ENCODE measurements around the gene EXTL1. TPM values are rescaled to one million over a fixed set of nuclear protein-coding genes. Genes with fewer than 3 reads are reported as not detected.

Gene EXTL1
- total RNA-seq, 1 experiment from 2014 or later, result 0.15 TPM

GRCh38 chr1:26066160-26066559, 44.6 kb downstream of the EXTL1 start:
- no TSS peak for BruUV-seq (replicated peaks)
- RAD21 ChIA-PET (ENCODE audit: low non-redundant PET in 1 of 2, low total read pairs in 2 of 2, uncharacterized antibody in 2 of 2, unreplicated experiment in 2 of 2), result no interaction called here
- ATAC-seq (no peak), DNase-seq (ENCODE audit: low read depth, low spot score) (no peak)
- POLR2A ChIA-PET, result no interaction called here
- intact Hi-C loops (cut with micrococcal nuclease), result no loop called here
- no peaks in the 10 kb centered on the region; the same call in 1 of the 2 replicates for H3K27me3 ChIP-seq (ENCODE audit: insufficient read depth, low read length)
- H3K9me2 ChIP-seq (ENCODE audit: insufficient read depth), result no peaks in the 10 kb centered on the region
- H3K79me2 ChIP-seq (ENCODE audit: insufficient read depth, low read length), result no peaks in the 10 kb centered on the region
- no peak overlapping the region for H3K4me2 ChIP-seq (ENCODE audit: low read length)
- H3K27ac ChIP-seq (ENCODE audit: low read depth, low read length), result no peak overlapping the region
- no peak overlapping the region for H2AFZ ChIP-seq (ENCODE audit: low read depth, low read length, poor library complexity, severe bottlenecking)
- no peak for TF ChIP-seq EGR1 (IDR thresholded peaks at IDR 0.05; ENCODE audit: low read depth)
- TF ChIP-seq EZH2phosphoT487 (IDR thresholded peaks at IDR 0.05; ENCODE audit: borderline replicate concordance), result no peak
- TF ChIP-seq TCF7L2 (IDR thresholded peaks at IDR 0.05; ENCODE audit: borderline replicate concordance, extremely low read depth, insufficient read depth, insufficient read length), result no peak
- no peak for TF ChIP-seq SIN3A (IDR thresholded peaks at IDR 0.05; ENCODE audit: low read depth)
- no peak for TF ChIP-seq ZFX (IDR thresholded peaks at IDR 0.05)
- TF ChIP-seq YY1 (IDR thresholded peaks at IDR 0.05; ENCODE audit: extremely low read depth, insufficient replicate concordance, low read depth, low read length), result no peak
- TF ChIP-seq POLR2A (IDR thresholded peaks at IDR 0.05; ENCODE audit: borderline replicate concordance, extremely low read depth, insufficient read depth, insufficient read length), result no peak
- TF ChIP-seq FOSL1 (IDR thresholded peaks at IDR 0.05; ENCODE audit: low read depth), result no peak
- TF ChIP-seq ATF3 (IDR thresholded peaks at IDR 0.05), result no peak
- no peak for TF ChIP-seq SRF (IDR thresholded peaks at IDR 0.05; ENCODE audit: low read depth)
- no peak for TF ChIP-seq CEBPB (IDR thresholded peaks at IDR 0.05; ENCODE audit: low read depth)
- no peak for TF ChIP-seq REST (IDR thresholded peaks at IDR 0.05; ENCODE audit: low read depth)
- no peak for TF ChIP-seq ELF1 (IDR thresholded peaks at IDR 0.05; ENCODE audit: borderline replicate concordance, low read depth)
- TF ChIP-seq JUND (IDR thresholded peaks at IDR 0.05), result no peak
- TF ChIP-seq CBX3 (IDR thresholded peaks at IDR 0.05; ENCODE audit: low read depth), result no peak
- TF ChIP-seq SP1 (IDR thresholded peaks at IDR 0.05; ENCODE audit: low read depth), result no peak
- no peaks in the 10 kb centered on the region for H4K20me1 ChIP-seq (ENCODE audit: insufficient read depth)
- no peak overlapping the region for H3K9ac ChIP-seq (ENCODE audit: low read length)
- H3K36me3 ChIP-seq (ENCODE audit: control insufficient read depth in 1 of 2, insufficient read depth in 2 of 2, low read length in 2 of 2), result no peaks in the 10 kb centered on the region
- H3K4me3 ChIP-seq (replicated peaks in 1 of 2; ENCODE audit: low read depth in 1 of 2, low read length in 2 of 2), result no peak overlapping the region
- no peaks in the 10 kb centered on the region for H3K9me3 ChIP-seq (ENCODE audit: control insufficient read depth in 1 of 2, insufficient read depth in 1 of 2, low read depth in 1 of 2, low read length in 2 of 2)
- CTCF ChIA-PET, result no interaction called here
- H3K4me1 ChIP-seq (ENCODE audit: control insufficient read depth in 1 of 2, insufficient read depth in 2 of 2, low read length in 2 of 2), result no peaks in the 10 kb centered on the region
